Measurements from ENCODE around the gene SIGLEC10.
"Not testable (repeated sequence)": the region's sequence is repeated elsewhere in the genome, so short reads cannot be mapped to it uniquely, and the experiment has no call there.

SIGLEC10 gene

GRCh38 chr19:51457351-51458013 lies 40.0 kb upstream of the SIGLEC10 start:
- H3K36me3 ChIP-seq (ENCODE audit: control insufficient read depth in 5 of 5, insufficient read depth in 5 of 5, low read length in 5 of 5), result no peaks in the 10 kb centered on the region
- peaks cover 0 to 33% (median 9%) of the 10 kb centered on the region in 5 donors for H3K4me1 ChIP-seq (ENCODE audit: control insufficient read depth in 5 of 5, insufficient read depth in 5 of 5, low read length in 5 of 5)
- no peaks in the 10 kb centered on the region for H3K9me3 ChIP-seq (ENCODE audit: control insufficient read depth in 5 of 5, low read length in 5 of 5)
- H3K27ac ChIP-seq (ENCODE audit: low read depth, low read length), result no peak overlapping the region
- peaks cover 3 to 30% (median 23%) of the 10 kb centered on the region in 5 donors for H3K27me3 ChIP-seq (ENCODE audit: control insufficient read depth in 5 of 5, insufficient read depth in 4 of 5, low read length in 5 of 5)
- H3K9ac ChIP-seq (ENCODE audit: low read length in 5 of 5), result no peak overlapping the region
- H3K4me3 ChIP-seq (ENCODE audit: low read depth in 1 of 5, low read length in 5 of 5), result no peak overlapping the region

- H3K27me3 ChIP-seq (ENCODE audit: control insufficient read depth in 5 of 5, insufficient read depth in 4 of 5, low read length in 5 of 5), result peaks cover 0 to 23% (median 15%) of the 10 kb centered on the region in 5 donors
- H3K9ac ChIP-seq (ENCODE audit: low read length in 5 of 5), result no peak overlapping the region
- H3K9me3 ChIP-seq (ENCODE audit: control insufficient read depth in 5 of 5, low read length in 5 of 5), result no peaks in the 10 kb centered on the region
- H3K36me3 ChIP-seq (ENCODE audit: control insufficient read depth in 5 of 5, insufficient read depth in 5 of 5, low read length in 5 of 5), result no peaks in the 10 kb centered on the region
- no peak overlapping the region for H3K27ac ChIP-seq (ENCODE audit: low read depth, low read length)
- H3K4me3 ChIP-seq (ENCODE audit: low read depth in 1 of 5, low read length in 5 of 5), result no peak overlapping the region
- peaks cover 0 to 26% (median 9%) of the 10 kb centered on the region in 5 donors for H3K4me1 ChIP-seq (ENCODE audit: control insufficient read depth in 5 of 5, insufficient read depth in 5 of 5, low read length in 5 of 5)
Observed at GRCh38 chr19:51456541-51457290, 39.3 kb upstream of the SIGLEC10 start.

GRCh38 chr19:51450730-51451307 lies 33.4 kb upstream of the SIGLEC10 start:
- H3K9ac ChIP-seq (ENCODE audit: low read length in 5 of 5), result no peak overlapping the region
- H3K27me3 ChIP-seq (ENCODE audit: control insufficient read depth in 5 of 5, insufficient read depth in 4 of 5, low read length in 5 of 5), result peaks cover 0 to 12% (median 6%) of the 10 kb centered on the region in 5 donors
- no peaks in the 10 kb centered on the region for H3K9me3 ChIP-seq (ENCODE audit: control insufficient read depth in 5 of 5, low read length in 5 of 5)
- H3K4me1 ChIP-seq (ENCODE audit: control insufficient read depth in 5 of 5, insufficient read depth in 5 of 5, low read length in 5 of 5), result no peaks in the 10 kb centered on the region
- no peak overlapping the region for H3K27ac ChIP-seq (ENCODE audit: low read depth, low read length)
- H3K36me3 ChIP-seq (ENCODE audit: control insufficient read depth in 5 of 5, insufficient read depth in 5 of 5, low read length in 5 of 5), result no peaks in the 10 kb centered on the region
- H3K4me3 ChIP-seq (ENCODE audit: low read depth in 1 of 5, low read length in 5 of 5), result no peak overlapping the region

- Histone ChIP-seq H3K9ac (ENCODE audit: low read length in 5 of 5) (no peak overlapping the region), H3K4me1 (ENCODE audit: control insufficient read depth in 5 of 5, insufficient read depth in 5 of 5, low read length in 5 of 5) (no peaks in the 10 kb centered on the region), H3K36me3 (ENCODE audit: control insufficient read depth in 5 of 5, insufficient read depth in 5 of 5, low read length in 5 of 5) (no peaks in the 10 kb centered on the region), H3K4me3 (ENCODE audit: low read depth in 1 of 5, low read length in 5 of 5) (no peak overlapping the region), H3K27me3 (ENCODE audit: control insufficient read depth in 5 of 5, insufficient read depth in 4 of 5, low read length in 5 of 5) (peaks cover 0 to 14% (median 3%) of the 10 kb centered on the region in 5 donors), H3K9me3 (ENCODE audit: control insufficient read depth in 5 of 5, low read length in 5 of 5) (no peaks in the 10 kb centered on the region), H3K27ac (ENCODE audit: low read depth, low read length) (no peak overlapping the region)
Observed at GRCh38 chr19:51448411-51449016, 31.1 kb upstream of the SIGLEC10 start.

- H3K27ac ChIP-seq (ENCODE audit: low read depth, low read length), result no peak overlapping the region
- H3K27me3 ChIP-seq (ENCODE audit: control insufficient read depth in 5 of 5, insufficient read depth in 4 of 5, low read length in 5 of 5), result peaks cover 0 to 14% (median 3%) of the 10 kb centered on the region in 5 donors
- no peaks in the 10 kb centered on the region for H3K4me1 ChIP-seq (ENCODE audit: control insufficient read depth in 5 of 5, insufficient read depth in 5 of 5, low read length in 5 of 5)
- no peaks in the 10 kb centered on the region for H3K36me3 ChIP-seq (ENCODE audit: control insufficient read depth in 5 of 5, insufficient read depth in 5 of 5, low read length in 5 of 5)
- no peaks in the 10 kb centered on the region for H3K9me3 ChIP-seq (ENCODE audit: control insufficient read depth in 5 of 5, low read length in 5 of 5)
- no peak overlapping the region for H3K9ac ChIP-seq (ENCODE audit: low read length in 5 of 5)
- H3K4me3 ChIP-seq (ENCODE audit: low read depth in 1 of 5, low read length in 5 of 5), result no peak overlapping the region
Observed at GRCh38 chr19:51448011-51448410, 30.6 kb upstream of the SIGLEC10 start.

- H3K36me3 ChIP-seq (ENCODE audit: control insufficient read depth in 5 of 5, insufficient read depth in 5 of 5, low read length in 5 of 5); H3K27ac ChIP-seq (ENCODE audit: low read depth, low read length); H3K9me3 ChIP-seq (ENCODE audit: control insufficient read depth in 5 of 5, low read length in 5 of 5); H3K9ac ChIP-seq (ENCODE audit: low read length in 5 of 5); H3K4me3 ChIP-seq (ENCODE audit: low read depth in 1 of 5, low read length in 5 of 5); H3K4me1 ChIP-seq (ENCODE audit: control insufficient read depth in 5 of 5, insufficient read depth in 5 of 5, low read length in 5 of 5): not testable (repeated sequence)
- peaks cover 0 to 14% (median 3%) of the 10 kb centered on the region in 5 donors for H3K27me3 ChIP-seq (ENCODE audit: control insufficient read depth in 5 of 5, insufficient read depth in 4 of 5, low read length in 5 of 5)
Observed at GRCh38 chr19:51447510-51447909, 30.1 kb upstream of the SIGLEC10 start.

- H3K4me1 ChIP-seq (ENCODE audit: control insufficient read depth in 5 of 5, insufficient read depth in 5 of 5, low read length in 5 of 5), result peaks cover 0 to 10% (median 0%) of the 10 kb centered on the region in 5 donors
- peaks cover 8 to 19% (median 15%) of the 10 kb centered on the region in 5 donors for H3K27me3 ChIP-seq (ENCODE audit: control insufficient read depth in 5 of 5, insufficient read depth in 4 of 5, low read length in 5 of 5)
- no peaks in the 10 kb centered on the region for H3K36me3 ChIP-seq (ENCODE audit: control insufficient read depth in 5 of 5, insufficient read depth in 5 of 5, low read length in 5 of 5)
- peak overlapping the region in 2 of 5 donors; percentile 6 to 29 for H3K4me3 ChIP-seq (ENCODE audit: low read depth in 1 of 5, low read length in 5 of 5)
- no peak overlapping the region for H3K9ac ChIP-seq (ENCODE audit: low read length in 5 of 5)
- H3K9me3 ChIP-seq (ENCODE audit: control insufficient read depth in 5 of 5, low read length in 5 of 5), result peaks cover 0 to 3% (median 0%) of the 10 kb centered on the region in 5 donors
- H3K27ac ChIP-seq (ENCODE audit: low read depth, low read length), result no peak overlapping the region
Observed at GRCh38 chr19:51441410-51442390, 24.3 kb upstream of the SIGLEC10 start.

- no peaks in the 10 kb centered on the region for H3K36me3 ChIP-seq (ENCODE audit: control insufficient read depth in 5 of 5, insufficient read depth in 5 of 5, low read length in 5 of 5)
- peaks cover 8 to 19% (median 16%) of the 10 kb centered on the region in 5 donors for H3K27me3 ChIP-seq (ENCODE audit: control insufficient read depth in 5 of 5, insufficient read depth in 4 of 5, low read length in 5 of 5)
- H3K9ac ChIP-seq (ENCODE audit: low read length in 5 of 5), result no peak overlapping the region
- no peak overlapping the region for H3K4me3 ChIP-seq (ENCODE audit: low read depth in 1 of 5, low read length in 5 of 5)
- H3K27ac ChIP-seq (ENCODE audit: low read depth, low read length), result no peak overlapping the region
- H3K4me1 ChIP-seq (ENCODE audit: control insufficient read depth in 5 of 5, insufficient read depth in 5 of 5, low read length in 5 of 5), result peaks cover 0 to 10% (median 0%) of the 10 kb centered on the region in 5 donors
- peaks cover 0 to 3% (median 0%) of the 10 kb centered on the region in 5 donors for H3K9me3 ChIP-seq (ENCODE audit: control insufficient read depth in 5 of 5, low read length in 5 of 5)
Observed at GRCh38 chr19:51440846-51441409, 23.5 kb upstream of the SIGLEC10 start.

- Histone ChIP-seq H3K27ac (ENCODE audit: low read depth, low read length) (no peak overlapping the region), H3K4me3 (ENCODE audit: low read depth in 1 of 5, low read length in 5 of 5) (no peak overlapping the region), H3K9me3 (ENCODE audit: control insufficient read depth in 5 of 5, low read length in 5 of 5) (peaks cover 0 to 3% (median 0%) of the 10 kb centered on the region in 5 donors), H3K36me3 (ENCODE audit: control insufficient read depth in 5 of 5, insufficient read depth in 5 of 5, low read length in 5 of 5) (no peaks in the 10 kb centered on the region), H3K27me3 (ENCODE audit: control insufficient read depth in 5 of 5, insufficient read depth in 4 of 5, low read length in 5 of 5) (peaks cover 8 to 18% (median 16%) of the 10 kb centered on the region in 5 donors), H3K4me1 (ENCODE audit: control insufficient read depth in 5 of 5, insufficient read depth in 5 of 5, low read length in 5 of 5) (peaks cover 0 to 10% (median 0%) of the 10 kb centered on the region in 5 donors), H3K9ac (ENCODE audit: low read length in 5 of 5) (no peak overlapping the region)
Observed at GRCh38 chr19:51440052-51440451, 22.6 kb upstream of the SIGLEC10 start.

Data from subcutaneous abdominal adipose tissue (tissue), 5 donors.